Thyroid gland (tissue), 4 donors: ENCODE results near the gene MIGA1. TPM values are rescaled to one million over a fixed set of nuclear protein-coding genes. Genes with fewer than 3 reads are reported as not detected.
A peak's percentile ranks its signal among the peaks of the same experiment; 100 is the strongest.

Experiments used
- DNase-seq, 2 donors: peaks; one replicate each; pipeline ENCODE4 v3.0.0-alpha.2; 2019
- H3K27ac ChIP-seq, 3 donors: fragments of 200-600 bp; sonication (generic); 1 replicate in 2 of 3; 2 replicates in 1 of 3; pipeline ENCODE4 v1.5.1; 2016 to 2019; ENCODE audit warnings: mild to moderate bottlenecking in 1 of 3, moderate library complexity in 1 of 3
- H3K27me3 ChIP-seq: fragments of 200-600 bp; sonication (generic); one replicate; pipeline ENCODE4 v1.5.1; 2019
- H3K36me3 ChIP-seq, 2 donors: fragments of 200-600 bp; sonication (generic); one replicate each; pipeline ENCODE4 v1.5.1; 2016 to 2019
- H3K4me1 ChIP-seq, 2 donors: fragments of 200-600 bp; sonication (generic); one replicate each; pipeline ENCODE4 v1.5.1; 2017 to 2019
- H3K4me3 ChIP-seq, 3 donors: fragments of 200-600 bp; sonication (generic); replicated peaks in 1 of 3; 1 replicate in 2 of 3; 2 replicates in 1 of 3; pipeline ENCODE4 v1.5.1; 2016; ENCODE audit warnings: mild to moderate bottlenecking in 1 of 3
- H3K9me3 ChIP-seq: fragments of 200-600 bp; sonication (generic); one replicate; pipeline ENCODE4 v1.5.1; 2017
- CTCF ChIP-seq, 6 experiments: fragments of 200-600 bp in 3 of 6; fragments of 450-650 bp in 3 of 6; sonication (generic) in 3 of 6; IDR thresholded peaks; one replicate each; pipeline ENCODE4 v1.5.1; 2016 to 2019; ENCODE audit warnings: antibody characterized with exemption in 6 of 6, mild to moderate bottlenecking in 2 of 6, inconsistent platforms in 1 of 6, moderate library complexity in 1 of 6
- POLR2A ChIP-seq, 2 donors: fragments of 450-650 bp; IDR thresholded peaks; one replicate each; pipeline ENCODE4 v1.6.1; 2017; ENCODE audit warnings: antibody characterized with exemption in 2 of 2, mild to moderate bottlenecking in 2 of 2, moderate library complexity in 1 of 2
- WGBS, 2 donors: methylation state at CpG; one replicate each; pipeline ENCODE4 v1.1.5; 2017; 5-methylcytosine and 5-hydroxymethylcytosine counted together
- intact Hi-C: fragments of 100-400 bp; cut with DNase I; formaldehyde crosslinking; loops from one replicate; pipeline ENCODE4 v1.15.1; 2023
- total RNA-seq, 4 donors: library from RNA; depleted of rRNA; stranded (reverse); fragments of >200 nt; gene quantifications; one replicate each; pipeline ENCODE4 v1.2.3, GENCODE V29; 2016

MIGA1 gene
- total RNA-seq, 4 donors from 2014 or later: 25.8 to 34.6 (median 30.5) TPM

GRCh38 chr1:77757603-77758002 lies 21.8 kb upstream of the MIGA1 start:
- Histone ChIP-seq H3K27ac (no peak overlapping the region), H3K4me1 (peaks cover 7 to 17% of the 10 kb centered on the region in 2 donors), H3K27me3 (no peaks in the 10 kb centered on the region), H3K36me3 (no peaks in the 10 kb centered on the region), H3K4me3 (no peak overlapping the region), H3K9me3 (no peaks in the 10 kb centered on the region)
- WGBS, 2 donors: 57 to 70% methylated on average over 2 of the region's 2 CpGs
- intact Hi-C loops: no loop called here
- TF ChIP-seq POLR2A (IDR thresholded peaks at IDR 0.05) (no peak), CTCF (IDR thresholded peaks at IDR 0.05) (no peak)
- DNase-seq: no peak

- Histone ChIP-seq H3K27ac (peak within 1 kb of the TSS; percentile 49 to 87 (median 86)), H3K4me1 (peaks cover 7 to 17% of the 10 kb centered on the region in 2 donors), H3K4me3 (peak within 1 kb of the TSS; percentile 75 to 94 (median 86)), H3K9me3 (no peaks in the 10 kb centered on the region), H3K36me3 (no peaks in the 10 kb centered on the region), H3K27me3 (no peaks in the 10 kb centered on the region)
- TF ChIP-seq CTCF (IDR thresholded peaks at IDR 0.05) (peak in 1 of 6 experiments; percentile 9), POLR2A (IDR thresholded peaks at IDR 0.05) (peak; percentile 36 to 91)
- DNase-seq: peak; percentile 92 to 93
- 1% methylated on average over 26 to 28 of the region's 79 CpGs for WGBS, 2 donors
- intact Hi-C loops: no loop called here
Measured at GRCh38 chr1:77759071-77760028, 20.1 kb upstream of the MIGA1 start, which contains the start of gene USP33. TSS of gene USP33 (minus strand) at chr1:77759852. CDS start at chr1:77741697, 18,155 bp downstream.

GRCh38 chr1:77762072-77762476 lies 17.4 kb upstream of the MIGA1 start:
- H3K9me3 ChIP-seq: no peaks in the 10 kb centered on the region
- intact Hi-C loops: no loop called here
- H3K27me3 ChIP-seq: no peaks in the 10 kb centered on the region
- no peak for TF ChIP-seq CTCF (IDR thresholded peaks at IDR 0.05)
- TF ChIP-seq POLR2A (IDR thresholded peaks at IDR 0.05): no peak
- 81 to 84% methylated on average over 1 of the region's 1 CpG for WGBS, 2 donors
- no peaks in the 10 kb centered on the region for H3K36me3 ChIP-seq
- DNase-seq: no peak
- no peak overlapping the region for H3K27ac ChIP-seq
- H3K4me1 ChIP-seq: peaks cover 5 to 7% of the 10 kb centered on the region in 2 donors
- H3K4me3 ChIP-seq: no peak overlapping the region

GRCh38 chr1:77768006-77768405 lies 11.4 kb upstream of the MIGA1 start:
- no peaks in the 10 kb centered on the region for H3K4me1 ChIP-seq
- DNase-seq: no peak
- H3K9me3 ChIP-seq: no peaks in the 10 kb centered on the region
- no peaks in the 10 kb centered on the region for H3K27me3 ChIP-seq
- 76 to 91% methylated on average over 4 of the region's 4 CpGs for WGBS, 2 donors
- TF ChIP-seq POLR2A (IDR thresholded peaks at IDR 0.05): no peak
- no peak for TF ChIP-seq CTCF (IDR thresholded peaks at IDR 0.05)
- no peaks in the 10 kb centered on the region for H3K36me3 ChIP-seq
- intact Hi-C loops: no loop called here
- no peak overlapping the region for H3K4me3 ChIP-seq
- no peak overlapping the region for H3K27ac ChIP-seq
